ENCODE results near the gene TMPRSS6.

DNA sequence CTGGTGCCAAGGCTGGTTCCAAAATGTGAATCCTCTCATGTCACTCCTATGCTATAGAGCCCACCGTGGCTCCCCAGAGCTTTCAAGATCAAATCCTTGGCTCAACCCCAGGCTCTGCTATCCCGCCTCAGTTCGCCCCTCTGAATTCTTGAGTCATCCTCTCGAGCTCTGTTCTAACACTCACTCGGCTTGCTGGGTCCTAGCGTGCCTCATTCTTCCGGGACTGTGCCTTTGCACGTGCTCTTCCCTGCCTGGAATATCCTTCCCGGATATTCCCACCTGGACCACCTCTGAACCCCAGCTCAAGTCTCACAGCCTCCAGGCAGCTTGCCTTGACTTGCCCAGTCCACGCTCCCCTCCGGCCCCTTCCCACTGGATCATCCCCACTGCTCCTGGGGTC is 45.0 kb downstream of the TMPRSS6 start:
- TF ChIP-seq, protein P1, sequence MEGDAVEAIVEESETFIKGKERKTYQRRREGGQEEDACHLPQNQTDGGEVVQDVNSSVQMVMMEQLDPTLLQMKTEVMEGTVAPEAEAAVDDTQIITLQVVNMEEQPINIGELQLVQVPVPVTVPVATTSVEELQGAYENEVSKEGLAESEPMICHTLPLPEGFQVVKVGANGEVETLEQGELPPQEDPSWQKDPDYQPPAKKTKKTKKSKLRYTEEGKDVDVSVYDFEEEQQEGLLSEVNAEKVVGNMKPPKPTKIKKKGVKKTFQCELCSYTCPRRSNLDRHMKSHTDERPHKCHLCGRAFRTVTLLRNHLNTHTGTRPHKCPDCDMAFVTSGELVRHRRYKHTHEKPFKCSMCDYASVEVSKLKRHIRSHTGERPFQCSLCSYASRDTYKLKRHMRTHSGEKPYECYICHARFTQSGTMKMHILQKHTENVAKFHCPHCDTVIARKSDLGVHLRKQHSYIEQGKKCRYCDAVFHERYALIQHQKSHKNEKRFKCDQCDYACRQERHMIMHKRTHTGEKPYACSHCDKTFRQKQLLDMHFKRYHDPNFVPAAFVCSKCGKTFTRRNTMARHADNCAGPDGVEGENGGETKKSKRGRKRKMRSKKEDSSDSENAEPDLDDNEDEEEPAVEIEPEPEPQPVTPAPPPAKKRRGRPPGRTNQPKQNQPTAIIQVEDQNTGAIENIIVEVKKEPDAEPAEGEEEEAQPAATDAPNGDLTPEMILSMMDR (IDR thresholded peaks at IDR 0.05 in 4 of 5, conservative IDR thresholded peaks at IDR 0.05 in 1 of 5) = no peak
- TF ChIP-seq POLR2A (IDR thresholded peaks at IDR 0.05) = no peak
